LNCaP clone FGC (cell line): Measurements from ENCODE around the gene CAPN2.

Experiments used
- DNase-seq: peaks from one replicate; pipeline ENCODE4 v3.0.0-alpha.2; 2011; ENCODE audit warnings: low read depth
- H3K4me3 ChIP-seq: 2 replicates; pipeline ENCODE4 v1.5.1; 2011; ENCODE audit warnings: mild to moderate bottlenecking, low read depth, low read length, control low read depth
- TF ChIP-seq, protein P1 (sequence below): IDR thresholded peaks from 2 replicates; pipeline ENCODE4 v1.5.1; 2012; ENCODE audit warnings: mild to moderate bottlenecking; ENCODE audit not compliant: control insufficient read depth, insufficient read depth; ENCODE audit errors: extremely low read depth

The CAPN2 gene

DNA sequence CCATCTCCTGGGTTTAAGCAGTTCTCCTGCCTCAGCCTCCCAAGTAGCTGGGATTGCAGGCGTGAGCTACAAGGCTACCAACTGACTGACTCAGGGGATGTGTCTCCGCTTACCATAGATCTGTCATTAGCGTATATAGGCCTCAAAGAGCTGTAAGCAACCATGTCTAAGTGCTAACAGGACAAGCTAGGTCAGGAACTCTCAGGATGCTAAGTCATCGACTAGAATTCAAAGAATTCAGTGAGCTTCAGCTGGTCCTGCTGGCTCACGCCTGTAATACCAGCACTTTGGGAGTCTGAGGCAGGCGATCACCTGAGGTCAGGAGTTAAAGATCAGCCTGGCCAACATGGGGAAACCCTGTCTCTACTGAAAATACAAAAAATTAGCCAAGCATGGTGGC is 29.5 kb downstream of the CAPN2 start:
- H3K4me3 ChIP-seq: no peak overlapping the region
- TF ChIP-seq, protein P1, sequence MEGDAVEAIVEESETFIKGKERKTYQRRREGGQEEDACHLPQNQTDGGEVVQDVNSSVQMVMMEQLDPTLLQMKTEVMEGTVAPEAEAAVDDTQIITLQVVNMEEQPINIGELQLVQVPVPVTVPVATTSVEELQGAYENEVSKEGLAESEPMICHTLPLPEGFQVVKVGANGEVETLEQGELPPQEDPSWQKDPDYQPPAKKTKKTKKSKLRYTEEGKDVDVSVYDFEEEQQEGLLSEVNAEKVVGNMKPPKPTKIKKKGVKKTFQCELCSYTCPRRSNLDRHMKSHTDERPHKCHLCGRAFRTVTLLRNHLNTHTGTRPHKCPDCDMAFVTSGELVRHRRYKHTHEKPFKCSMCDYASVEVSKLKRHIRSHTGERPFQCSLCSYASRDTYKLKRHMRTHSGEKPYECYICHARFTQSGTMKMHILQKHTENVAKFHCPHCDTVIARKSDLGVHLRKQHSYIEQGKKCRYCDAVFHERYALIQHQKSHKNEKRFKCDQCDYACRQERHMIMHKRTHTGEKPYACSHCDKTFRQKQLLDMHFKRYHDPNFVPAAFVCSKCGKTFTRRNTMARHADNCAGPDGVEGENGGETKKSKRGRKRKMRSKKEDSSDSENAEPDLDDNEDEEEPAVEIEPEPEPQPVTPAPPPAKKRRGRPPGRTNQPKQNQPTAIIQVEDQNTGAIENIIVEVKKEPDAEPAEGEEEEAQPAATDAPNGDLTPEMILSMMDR: no peak
- no peak for DNase-seq

DNA sequence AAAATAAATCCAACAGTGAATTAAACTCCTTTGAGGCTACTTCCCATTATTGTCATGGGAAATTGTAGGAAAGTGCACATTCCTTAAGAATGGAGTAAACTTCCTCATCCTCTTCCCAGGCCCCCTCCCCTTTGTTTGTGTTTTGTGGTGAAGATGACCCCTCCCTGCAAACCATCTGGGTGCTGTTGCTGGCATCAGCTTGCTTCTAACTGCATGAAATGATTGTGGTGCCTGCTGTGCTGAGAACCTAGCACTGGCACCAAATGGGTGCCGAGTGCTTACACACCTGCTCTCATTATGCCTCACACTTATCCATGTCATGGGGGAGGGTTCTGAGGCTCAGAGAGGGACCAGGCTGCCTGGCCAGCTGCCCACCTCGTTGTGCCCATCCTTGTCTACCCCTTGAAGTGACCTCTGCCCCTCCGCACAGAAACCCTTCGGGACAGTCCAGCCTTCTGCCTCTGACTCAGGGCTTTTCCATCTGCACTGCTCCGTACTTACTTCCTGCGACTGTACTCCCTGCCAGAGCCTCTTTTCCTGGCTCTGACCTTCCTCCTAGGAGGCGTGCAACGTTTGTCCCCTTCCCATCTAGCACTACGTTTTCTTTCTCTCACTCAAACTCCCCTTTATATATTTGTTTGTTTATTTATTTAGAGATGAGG is 30.6 kb downstream of the CAPN2 start:
- no peak for DNase-seq
- TF ChIP-seq, protein P1: no peak
- H3K4me3 ChIP-seq: no peak overlapping the region

DNA sequence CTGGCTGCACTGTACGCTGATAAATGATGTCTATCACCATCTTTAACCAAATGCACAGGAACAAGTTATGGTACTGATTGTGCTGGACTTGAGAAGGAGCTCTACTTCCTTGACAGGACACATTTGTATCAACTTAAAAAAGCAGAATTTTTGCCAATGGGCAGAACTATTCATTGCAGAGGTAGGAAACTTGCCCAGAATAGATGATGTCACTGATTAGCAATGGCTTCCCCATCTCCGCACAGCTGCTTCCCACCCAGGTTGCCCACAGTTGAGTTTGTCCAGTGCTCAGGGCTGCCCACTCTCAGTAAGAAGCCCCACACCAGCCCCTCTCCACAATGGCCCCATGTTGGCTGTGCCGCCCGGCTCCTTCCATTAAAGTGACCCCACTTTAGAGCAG is 33.4 kb downstream of the CAPN2 start:
- TF ChIP-seq, protein P1: no peak
- no peak for DNase-seq
- H3K4me3 ChIP-seq: no peak overlapping the region

DNA sequence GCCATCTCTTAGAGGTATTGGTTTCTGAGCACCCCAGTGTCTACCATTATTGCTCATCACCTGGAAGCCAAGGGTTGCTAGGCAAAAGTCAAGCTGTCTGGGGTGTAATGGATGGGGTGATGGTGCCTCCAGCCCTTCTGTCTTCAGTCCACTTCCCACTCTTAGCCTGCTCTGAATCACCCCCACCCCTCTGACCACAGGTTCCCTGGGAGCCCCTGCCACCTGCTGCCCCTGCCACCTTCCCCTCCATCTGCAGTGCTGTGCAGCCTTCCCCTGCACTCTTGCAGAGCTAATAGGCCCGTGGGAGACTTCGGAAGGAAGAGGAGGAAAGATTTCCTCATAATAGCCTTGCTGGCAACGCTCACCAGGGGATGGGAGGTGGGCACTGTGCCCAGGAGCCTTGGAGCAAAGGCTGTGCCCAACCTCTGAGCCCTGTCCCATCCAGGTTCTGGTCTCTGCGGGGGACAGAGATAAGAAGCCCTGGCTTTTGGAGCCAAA is 35.5 kb downstream of the CAPN2 start:
- TF ChIP-seq, protein P1: no peak
- no peak for DNase-seq
- H3K4me3 ChIP-seq: no peak overlapping the region

DNA sequence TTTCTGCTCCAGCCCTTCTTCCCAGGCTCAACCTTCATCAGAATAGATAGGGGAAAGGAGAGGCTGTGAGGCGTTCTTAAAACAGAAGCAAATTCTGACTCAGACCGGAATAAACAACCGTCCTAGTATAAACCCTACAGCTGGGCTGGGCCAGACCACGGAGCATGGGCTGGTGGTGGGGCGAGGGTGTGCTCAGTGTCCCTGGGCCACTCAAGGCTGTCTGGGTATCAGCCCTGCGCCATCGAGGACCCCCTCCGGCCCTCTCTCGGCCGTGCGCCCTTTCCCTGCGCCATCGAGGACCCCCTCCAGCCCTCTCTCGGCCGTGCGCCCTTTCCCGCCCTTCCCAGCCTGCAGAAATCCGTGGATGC is 36.0 kb downstream of the CAPN2 start:
- TF ChIP-seq, protein P1: no peak

DNA sequence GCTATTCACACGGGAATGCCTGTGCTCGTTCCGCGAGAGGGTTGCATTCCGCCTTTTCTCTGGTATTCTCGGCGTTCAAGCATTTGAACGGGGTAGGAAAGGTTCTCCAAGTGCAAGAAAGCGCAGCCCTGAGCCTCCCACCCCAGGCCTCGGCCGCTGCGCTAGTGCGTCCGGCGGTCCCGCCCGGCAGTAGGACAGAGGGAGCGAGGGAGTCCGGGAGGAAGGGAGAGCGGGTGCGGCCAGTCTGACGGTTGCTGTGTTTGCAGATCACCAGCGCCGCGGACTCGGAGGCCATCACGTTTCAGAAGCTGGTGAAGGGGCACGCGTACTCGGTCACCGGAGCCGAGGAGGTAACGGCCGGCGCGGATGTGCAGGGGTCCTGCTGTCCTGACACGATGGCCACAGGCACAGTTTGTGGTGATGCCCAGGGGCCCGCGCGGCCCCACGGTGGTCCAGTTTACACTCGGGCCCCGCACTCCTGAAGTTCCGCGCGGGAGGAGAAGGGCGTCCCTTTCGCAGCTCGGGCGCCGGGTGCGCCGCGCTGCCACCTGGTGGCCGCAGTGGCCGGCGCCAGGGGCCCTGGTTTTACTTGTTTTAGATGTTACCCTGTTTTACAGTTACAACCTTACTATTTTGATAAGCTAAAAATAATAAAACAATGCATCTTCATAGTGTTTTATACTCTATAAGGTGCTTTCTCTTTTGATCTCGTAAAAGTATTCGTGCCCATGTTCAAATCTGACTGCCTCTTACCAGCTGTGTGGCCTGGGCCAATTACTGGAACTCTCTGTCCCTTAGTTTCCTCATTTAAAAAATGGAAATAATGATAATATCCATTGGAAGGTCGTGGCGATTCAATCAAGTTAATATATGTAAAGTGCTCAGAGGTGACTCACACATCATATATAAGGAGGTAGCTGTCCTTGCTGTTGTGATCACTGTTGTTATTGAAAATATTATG is 36.7 kb downstream of the CAPN2 start:
- DNase-seq: no peak
- H3K4me3 ChIP-seq: no peak overlapping the region
- TF ChIP-seq, protein P1: peak; percentile 82

More for the DNA sequence above, 36.0 kb downstream of the CAPN2 start:
- H3K4me3 ChIP-seq: no peak overlapping the region
- DNase-seq: no peak
